Kasumi-1 (cell line): ENCODE measurements around the gene GOPC.

ENCODE experiments used
- DNase-seq, 2 experiments: peaks; one replicate each; lab custom pipeline; 2025; lab: John Stamatoyannopoulos, UW

The GOPC gene

GRCh38 chr6:117595099-117595923 lies 7.0 kb downstream of the GOPC start:
- no peak for DNase-seq

GRCh38 chr6:117592983-117593759 lies 9.1 kb downstream of the GOPC start:
- no peak for DNase-seq

- no peak for DNase-seq
These were observed 10.9 kb downstream of the GOPC start for GRCh38 chr6:117591405-117591804.

DNA sequence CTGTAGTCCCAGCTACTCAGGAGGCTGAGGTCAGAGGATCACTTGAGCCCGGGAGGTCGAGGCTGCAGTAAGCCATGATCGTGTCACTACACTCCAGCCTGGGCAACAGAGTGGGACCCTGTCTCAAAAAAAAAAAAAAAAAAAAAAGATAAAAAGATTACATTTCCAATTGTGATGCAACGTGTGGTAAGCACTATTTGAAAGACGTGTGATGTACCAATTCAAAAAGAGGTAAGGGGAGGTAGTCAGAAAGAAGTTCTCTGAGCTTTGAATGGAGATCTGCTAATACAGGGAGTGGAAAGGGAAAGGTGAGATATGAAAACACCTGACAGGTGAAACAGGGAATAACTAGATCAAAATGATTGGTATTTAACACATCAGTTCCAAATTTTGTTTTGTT lies 11.9 kb downstream of the GOPC start:
- DNase-seq = no peak

DNA sequence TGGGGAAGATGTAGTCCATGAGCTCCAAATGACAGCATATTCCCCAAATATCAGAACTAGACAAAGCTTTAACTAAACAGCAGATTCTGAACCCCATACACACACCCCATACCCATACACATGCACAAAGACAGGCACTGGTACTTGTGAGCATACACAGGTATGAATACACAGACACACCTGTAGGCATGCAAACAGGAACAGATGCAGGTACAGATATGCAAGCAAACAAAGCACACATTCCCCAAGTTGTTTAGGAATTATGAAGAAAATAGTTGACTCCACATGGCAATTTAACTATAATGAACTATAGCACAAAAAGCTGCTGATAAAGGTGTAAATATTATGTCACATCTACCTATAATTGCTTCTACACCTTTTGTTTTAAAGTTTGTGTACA lies 16.7 kb downstream of the GOPC start:
- DNase-seq = no peak

- DNase-seq = no peak
These were observed 28.1 kb downstream of the GOPC start for GRCh38 chr6:117574198-117574597.

- no peak for DNase-seq
These were observed 29.2 kb downstream of the GOPC start for GRCh38 chr6:117573006-117573680.

DNA sequence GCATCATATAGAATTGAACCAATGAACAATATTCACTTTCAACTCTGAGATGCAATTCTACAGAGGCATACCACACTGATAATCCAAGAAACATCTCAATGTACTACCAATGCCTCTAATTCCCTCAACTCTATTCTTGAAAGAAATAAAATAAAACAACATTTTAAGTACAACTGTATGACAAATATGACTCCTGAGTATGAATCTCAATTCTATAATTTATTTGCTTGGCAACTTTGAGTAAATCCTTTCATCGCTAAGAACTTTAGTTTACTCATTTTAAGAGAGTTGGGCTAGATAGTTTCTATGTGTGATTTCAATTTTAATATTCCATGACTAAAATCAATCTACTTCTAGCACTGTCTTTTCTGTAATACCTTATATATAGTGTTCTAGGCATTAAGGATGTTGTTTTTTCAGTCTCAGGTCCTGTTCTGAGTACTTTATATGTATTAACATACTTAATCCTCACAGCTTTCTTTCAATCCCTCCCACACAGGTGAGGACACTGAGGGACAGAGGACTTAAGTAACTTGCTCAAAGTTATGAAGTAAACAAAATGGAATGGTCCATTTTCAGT lies 33.4 kb downstream of the GOPC start:
- no peak for DNase-seq

DNA sequence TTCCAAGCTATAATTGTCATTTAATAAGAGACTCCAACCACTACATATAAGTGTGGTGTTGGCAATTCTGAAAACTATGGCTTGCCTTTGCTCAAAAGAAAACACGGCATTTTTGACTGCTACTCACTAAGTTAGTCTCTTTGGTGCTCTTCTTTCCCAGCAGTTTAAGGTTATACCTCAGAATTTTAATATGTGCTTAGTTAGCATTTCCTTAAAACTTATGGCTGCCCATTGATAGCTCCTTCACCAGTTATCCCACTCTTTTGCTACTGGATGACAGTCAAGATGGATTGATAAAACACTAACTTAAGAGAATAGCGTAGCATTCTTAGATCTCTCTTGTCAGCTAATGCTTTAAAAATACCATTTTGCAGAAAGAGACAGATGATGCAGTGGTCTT lies 34.1 kb downstream of the GOPC start:
- DNase-seq = no peak

GRCh38 chr6:117564681-117565080 lies 37.6 kb downstream of the GOPC start:
- no peak for DNase-seq

- DNase-seq = no peak
These were observed 41.2 kb downstream of the GOPC start for GRCh38 chr6:117561128-117561527.

DNA sequence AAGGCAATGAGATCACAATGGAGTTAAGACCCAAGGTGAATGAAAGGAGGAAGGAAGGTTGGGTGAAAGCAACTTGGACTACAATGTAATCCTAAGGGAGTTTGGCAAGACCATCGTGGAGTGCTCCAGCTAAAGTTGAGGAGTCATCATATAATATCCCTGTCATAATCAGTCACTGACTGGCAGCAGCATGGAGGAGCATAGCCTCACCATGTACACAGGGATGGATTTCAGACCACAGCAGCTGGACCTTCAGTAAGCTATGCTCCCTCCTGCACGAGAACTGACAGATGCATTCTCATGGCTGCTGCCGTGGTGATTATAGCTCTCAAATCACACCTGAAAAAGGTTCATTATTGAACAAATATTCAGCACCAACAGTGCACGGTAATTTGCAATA lies 43.0 kb downstream of the GOPC start:
- no peak for DNase-seq

- DNase-seq = no peak
These were observed 43.5 kb downstream of the GOPC start for GRCh38 chr6:117558818-117559217.

DNA sequence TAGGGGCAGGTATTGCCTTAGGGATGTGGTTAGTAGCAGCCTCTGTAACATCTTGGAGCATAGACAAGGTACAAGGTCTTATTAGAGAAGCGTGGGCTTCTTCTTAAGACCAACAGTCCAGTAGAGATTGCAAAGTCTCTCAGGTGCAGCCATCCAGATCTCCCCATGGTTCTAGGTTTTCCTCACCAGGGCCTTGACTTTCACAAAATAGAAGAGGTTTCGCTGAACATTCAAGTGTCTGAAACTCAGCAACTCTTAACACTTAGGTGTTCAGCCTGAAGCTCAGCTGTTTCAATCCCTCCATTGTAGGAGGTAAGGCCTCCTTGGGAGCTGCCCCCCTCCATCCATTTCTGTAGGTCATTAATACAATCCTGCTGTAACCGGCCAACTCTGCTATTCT lies 44.4 kb downstream of the GOPC start:
- DNase-seq = no peak

GRCh38 chr6:117555882-117556498 lies 46.3 kb downstream of the GOPC start:
- DNase-seq = peak; percentile 37 to 46

GRCh38 chr6:117555262-117555849 lies 47.0 kb downstream of the GOPC start:
- DNase-seq = no peak

DNA sequence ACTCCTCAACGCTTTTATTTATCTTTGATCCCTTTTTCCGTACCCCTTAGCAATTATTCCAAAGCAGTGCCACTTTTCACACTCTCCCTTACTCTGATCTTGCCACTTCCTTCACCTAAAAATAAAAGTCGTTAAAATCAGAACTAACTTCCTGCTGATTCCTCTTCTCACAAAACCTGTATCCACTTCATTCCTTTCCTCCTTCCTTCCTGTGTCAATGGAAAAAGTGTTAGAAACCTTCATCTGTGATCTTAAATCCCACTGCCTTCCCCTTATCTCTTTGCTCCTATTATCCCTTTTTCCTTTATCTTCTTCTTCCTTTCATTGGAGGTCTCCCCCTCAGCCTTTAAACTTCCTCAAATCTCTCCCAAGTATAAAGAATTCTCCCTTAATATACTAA lies 49.2 kb downstream of the GOPC start:
- DNase-seq = no peak

- DNase-seq = no peak
These were observed 49.7 kb downstream of the GOPC start for GRCh38 chr6:117552618-117553017.

GRCh38 chr6:117550618-117551242 lies 51.6 kb downstream of the GOPC start:
- DNase-seq = no peak

GRCh38 chr6:117550078-117550600 lies 52.2 kb downstream of the GOPC start:
- DNase-seq = no peak

GRCh38 chr6:117549611-117550010 lies 52.7 kb downstream of the GOPC start:
- no peak for DNase-seq
